ENCODE results near the gene GPBAR1. TPM values are rescaled to one million over a fixed set of nuclear protein-coding genes. Genes with fewer than 3 reads are reported as not detected.

Gene GPBAR1
- total and polyA plus RNA-seq, 5 donors from 2014 or later = 1.2 TPM; not detected in 4

DNA sequence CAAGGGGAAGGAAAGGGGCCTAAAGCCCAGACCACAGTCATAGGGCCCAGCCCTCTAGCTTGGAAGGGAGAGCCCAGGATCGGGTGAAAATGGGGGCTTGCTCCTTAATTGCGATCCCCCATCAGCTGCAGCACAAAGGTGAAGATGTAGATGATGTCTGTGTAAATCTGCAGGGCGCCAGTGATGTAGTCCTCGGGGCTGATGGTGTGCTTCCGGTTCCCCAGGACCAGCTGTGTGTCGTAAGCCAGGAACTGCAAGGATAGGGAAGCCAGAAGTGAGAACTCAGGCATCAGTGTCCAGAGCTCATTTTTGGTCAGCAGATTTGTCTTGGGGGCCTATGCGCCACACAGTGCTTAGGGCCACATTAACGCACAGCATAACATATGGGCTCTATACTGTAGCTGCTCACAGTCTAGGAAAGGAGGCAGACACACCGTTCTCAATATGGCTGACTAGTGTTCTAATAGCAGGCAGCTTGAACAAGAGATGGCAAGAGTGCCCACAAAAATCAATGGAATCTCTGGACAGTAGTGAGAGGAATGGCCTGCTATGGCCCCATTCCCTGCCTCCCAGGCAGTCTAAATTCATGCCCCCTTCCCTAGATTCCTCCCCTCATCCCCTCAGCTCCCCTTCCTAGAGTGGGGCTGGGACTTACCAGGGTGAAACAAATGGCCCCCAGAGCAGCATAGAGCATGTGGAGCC is 14.7 kb downstream of the GPBAR1 start:
- H3K27me3 Mint-ChIP-seq = no peaks in the 10 kb centered on the region
- H3K4me1 Mint-ChIP-seq = peaks cover 0 to 45% (median 26%) of the 10 kb centered on the region in 4 donors
- Histone ChIP-seq H3K36me3 (ENCODE audit: control insufficient read depth, insufficient read depth, low read length) (peaks cover 77% of the 10 kb centered on the region), H3K4me3 (ENCODE audit: low read depth, low read length) (no peak overlapping the region), H3K27ac (ENCODE audit: insufficient read depth, low read length, poor library complexity, severe bottlenecking) (no peak overlapping the region), H3K4me1 (ENCODE audit: control insufficient read depth, insufficient read depth, low read length, poor library complexity, severe bottlenecking) (peaks cover 30% of the 10 kb centered on the region), H3K27me3 (ENCODE audit: control insufficient read depth, insufficient read depth, low read length) (no peaks in the 10 kb centered on the region), H3K9me3 (ENCODE audit: control insufficient read depth in 2 of 2, low read length in 2 of 2) (no peaks in the 10 kb centered on the region)
- DNase-seq (no peak), ATAC-seq (ENCODE audit: low read depth in 2 of 2) (no peak)
- no peaks in the 10 kb centered on the region for H3K9me3 Mint-ChIP-seq
- H3K4me3 Mint-ChIP-seq = no peak overlapping the region
- peaks cover 39% of the 10 kb centered on the region for H3K36me3 Mint-ChIP-seq
- H3K27ac Mint-ChIP-seq = peak overlapping the region in 1 of 3 donors; percentile 44

DNA sequence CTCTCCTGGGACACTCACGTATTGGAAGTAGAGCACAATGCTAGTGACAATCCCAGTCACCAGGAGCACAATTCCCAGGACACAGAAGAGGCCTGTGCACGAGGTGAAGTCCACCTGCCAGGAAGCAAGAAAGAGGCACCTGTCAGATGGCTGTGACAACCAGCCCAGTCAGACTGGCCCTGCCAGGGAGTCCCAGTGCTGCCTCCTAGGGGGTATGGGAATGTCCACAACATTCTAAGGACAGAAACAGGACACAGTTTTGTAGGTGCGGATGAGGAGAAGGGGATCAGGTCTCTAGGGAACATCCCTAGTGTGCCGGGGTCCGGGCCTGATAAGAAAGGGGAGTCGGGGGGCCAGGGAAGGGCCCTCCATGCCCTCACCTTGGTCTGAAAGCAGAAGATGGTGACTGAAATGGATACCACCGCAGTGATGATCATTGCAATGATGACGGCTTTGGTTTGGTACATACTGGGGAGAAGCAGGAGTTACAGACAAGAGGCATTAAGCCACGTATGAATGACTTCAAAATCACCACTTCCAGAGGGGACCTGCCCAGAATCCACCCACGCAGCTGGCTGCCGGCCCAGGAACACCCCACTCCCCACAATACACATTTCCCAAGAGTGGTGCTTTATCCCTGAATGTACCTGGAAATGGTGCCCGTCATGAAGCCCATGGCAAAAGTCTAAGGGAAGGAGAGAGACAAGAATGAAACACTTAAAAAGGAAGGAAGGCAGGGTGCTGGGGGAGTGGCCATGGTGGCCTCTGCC is 16.4 kb downstream of the GPBAR1 start:
- Histone ChIP-seq H3K27ac (ENCODE audit: insufficient read depth, low read length, poor library complexity, severe bottlenecking) (no peak overlapping the region), H3K4me3 (ENCODE audit: low read depth, low read length) (no peak overlapping the region), H3K4me1 (ENCODE audit: control insufficient read depth, insufficient read depth, low read length, poor library complexity, severe bottlenecking) (peaks cover 14% of the 10 kb centered on the region), H3K9me3 (ENCODE audit: control insufficient read depth in 2 of 2, low read length in 2 of 2) (no peaks in the 10 kb centered on the region), H3K36me3 (ENCODE audit: control insufficient read depth, insufficient read depth, low read length) (peaks cover 85% of the 10 kb centered on the region), H3K27me3 (ENCODE audit: control insufficient read depth, insufficient read depth, low read length) (no peaks in the 10 kb centered on the region)
- Mint-ChIP-seq H3K36me3 (peaks cover 42% of the 10 kb centered on the region), H3K9me3 (no peaks in the 10 kb centered on the region), H3K27ac (peak overlapping the region in 2 of 3 donors; percentile 63 to 78), H3K4me1 (peaks cover 0 to 30% (median 14%) of the 10 kb centered on the region in 4 donors), H3K27me3 (no peaks in the 10 kb centered on the region), H3K4me3 (peak overlapping the region in 1 of 4 donors; percentile 58)
- DNase-seq = no peak
- ATAC-seq (ENCODE audit: low read depth in 2 of 2) = no peak

DNA sequence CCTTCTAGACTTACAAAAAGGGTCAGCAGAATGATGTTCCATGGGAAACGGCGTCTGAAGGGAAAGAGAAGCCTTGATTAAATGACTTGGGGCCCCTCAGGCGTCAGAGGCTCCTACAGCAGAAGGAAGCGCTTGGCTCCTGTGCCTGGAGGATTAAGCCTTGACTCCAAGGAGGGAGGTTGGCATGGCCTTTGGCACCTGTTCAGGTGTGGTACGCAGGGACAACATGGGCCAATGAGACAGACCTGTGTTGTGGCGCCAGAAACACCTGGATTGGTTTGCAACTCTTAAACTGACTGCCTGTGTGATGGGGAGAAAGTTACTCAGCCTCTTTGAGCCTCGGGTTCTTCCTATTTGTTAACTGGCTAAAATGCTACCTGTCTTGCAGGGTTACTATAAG is 17.1 kb downstream of the GPBAR1 start:
- Histone ChIP-seq H3K9me3 (ENCODE audit: control insufficient read depth in 2 of 2, low read length in 2 of 2) (no peaks in the 10 kb centered on the region), H3K4me3 (ENCODE audit: low read depth, low read length) (no peak overlapping the region), H3K27me3 (ENCODE audit: control insufficient read depth, insufficient read depth, low read length) (no peaks in the 10 kb centered on the region), H3K36me3 (ENCODE audit: control insufficient read depth, insufficient read depth, low read length) (peaks cover 90% of the 10 kb centered on the region), H3K4me1 (ENCODE audit: control insufficient read depth, insufficient read depth, low read length, poor library complexity, severe bottlenecking) (peaks cover 8% of the 10 kb centered on the region), H3K27ac (ENCODE audit: insufficient read depth, low read length, poor library complexity, severe bottlenecking) (peak overlapping the region; percentile 2)
- no peak overlapping the region for H3K4me3 Mint-ChIP-seq
- peaks cover 42% of the 10 kb centered on the region for H3K36me3 Mint-ChIP-seq
- H3K27ac Mint-ChIP-seq = peak overlapping the region; percentile 36 to 78 (median 52)
- peaks cover 0 to 25% (median 8%) of the 10 kb centered on the region in 4 donors for H3K4me1 Mint-ChIP-seq
- DNase-seq (no peak), ATAC-seq (ENCODE audit: low read depth in 2 of 2) (no peak)
- H3K27me3 Mint-ChIP-seq = no peaks in the 10 kb centered on the region
- no peaks in the 10 kb centered on the region for H3K9me3 Mint-ChIP-seq

DNA sequence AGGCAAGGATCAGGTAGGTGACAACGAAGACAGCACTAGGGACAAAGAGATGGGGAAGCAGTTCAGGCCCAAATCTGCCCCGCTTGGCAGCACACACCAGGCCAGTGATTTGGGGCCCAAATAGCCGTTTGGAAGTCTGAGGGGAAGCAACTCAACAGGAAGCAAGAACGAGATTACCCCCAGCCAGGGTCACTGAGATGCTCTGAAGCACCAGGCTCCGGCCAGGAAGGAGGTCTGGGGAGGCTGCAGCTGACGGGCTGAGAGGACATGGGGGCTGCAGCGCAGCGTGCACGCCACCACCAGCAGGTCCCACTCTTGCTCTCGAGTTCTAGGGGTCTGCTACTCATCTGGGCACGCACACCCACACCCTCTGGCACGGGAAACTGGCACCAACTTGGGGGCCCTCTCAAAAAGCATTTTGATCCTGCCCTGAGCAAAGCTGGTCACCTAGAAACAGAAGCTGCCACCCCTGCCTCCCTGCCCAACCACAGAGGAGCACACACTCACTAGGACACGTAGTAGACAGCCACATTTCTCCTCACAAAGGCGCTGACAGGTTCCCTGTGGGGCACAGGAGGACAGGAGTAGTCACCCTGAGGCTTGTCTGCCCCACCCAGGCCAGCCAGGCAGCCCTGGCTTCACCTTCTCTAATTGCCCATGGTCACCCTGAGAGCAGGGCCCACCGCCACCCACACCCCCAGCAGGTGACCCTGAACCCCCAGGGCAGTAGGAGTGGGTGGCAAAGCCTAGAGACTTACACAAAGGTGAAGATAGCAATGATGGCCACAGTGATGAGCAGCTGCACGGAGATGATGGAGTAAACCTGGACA is 17.9 kb downstream of the GPBAR1 start:
- Mint-ChIP-seq H3K4me3 (no peak overlapping the region), H3K36me3 (peaks cover 40% of the 10 kb centered on the region), H3K27ac (peak overlapping the region in 2 of 3 donors; percentile 12 to 36), H3K9me3 (no peaks in the 10 kb centered on the region), H3K4me1 (peaks cover 0 to 28% (median 8%) of the 10 kb centered on the region in 4 donors), H3K27me3 (no peaks in the 10 kb centered on the region)
- peak overlapping the region; percentile 2 for H3K27ac ChIP-seq (ENCODE audit: insufficient read depth, low read length, poor library complexity, severe bottlenecking)
- DNase-seq = no peak
- H3K9me3 ChIP-seq (ENCODE audit: control insufficient read depth in 2 of 2, low read length in 2 of 2) = no peaks in the 10 kb centered on the region
- no peak overlapping the region for H3K4me3 ChIP-seq (ENCODE audit: low read depth, low read length)
- H3K36me3 ChIP-seq (ENCODE audit: control insufficient read depth, insufficient read depth, low read length) = peaks cover 88% of the 10 kb centered on the region
- no peaks in the 10 kb centered on the region for H3K27me3 ChIP-seq (ENCODE audit: control insufficient read depth, insufficient read depth, low read length)
- no peak for ATAC-seq (ENCODE audit: low read depth in 2 of 2)
- H3K4me1 ChIP-seq (ENCODE audit: control insufficient read depth, insufficient read depth, low read length, poor library complexity, severe bottlenecking) = peaks cover 14% of the 10 kb centered on the region

DNA sequence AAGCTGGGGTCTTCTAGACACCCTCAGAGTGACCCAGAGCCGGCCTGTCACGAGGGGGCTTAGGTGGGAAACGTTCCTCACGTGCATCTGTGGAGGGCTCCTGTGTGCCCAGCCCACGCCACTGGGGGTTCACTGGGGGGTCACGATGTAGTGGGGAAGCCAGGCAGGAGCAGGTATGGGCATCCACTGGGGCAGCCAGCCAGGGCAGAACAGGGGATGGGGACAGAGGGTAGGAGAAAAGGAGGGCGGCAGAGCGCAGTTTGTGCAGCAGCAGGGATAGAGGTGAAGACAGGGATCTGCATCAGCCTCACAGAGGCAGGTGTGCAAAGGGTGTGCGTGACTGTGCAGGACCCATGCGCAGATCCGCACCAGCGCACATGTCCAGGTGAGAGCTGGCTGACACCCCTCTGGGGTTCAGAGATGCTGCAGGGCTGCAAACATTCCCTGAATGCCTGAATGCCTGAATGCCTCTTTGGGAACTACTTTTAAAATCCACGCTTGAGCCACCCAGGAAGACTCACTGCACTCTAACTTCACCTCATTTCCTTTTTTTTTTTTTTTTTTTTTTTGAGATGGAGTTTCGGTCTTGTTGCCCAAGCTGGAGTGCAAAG is 19.6 kb downstream of the GPBAR1 start:
- DNase-seq = no peak
- H3K9me3 ChIP-seq (ENCODE audit: control insufficient read depth in 2 of 2, low read length in 2 of 2) = no peaks in the 10 kb centered on the region
- no peak overlapping the region for H3K4me3 Mint-ChIP-seq
- no peak for ATAC-seq (ENCODE audit: low read depth in 2 of 2)
- H3K9me3 Mint-ChIP-seq = no peaks in the 10 kb centered on the region
- peaks cover 8 to 42% (median 14%) of the 10 kb centered on the region in 4 donors for H3K4me1 Mint-ChIP-seq
- H3K27ac Mint-ChIP-seq = peak overlapping the region in 2 of 3 donors; percentile 62 to 72
- H3K4me3 ChIP-seq (ENCODE audit: low read depth, low read length) = no peak overlapping the region
- no peaks in the 10 kb centered on the region for H3K27me3 ChIP-seq (ENCODE audit: control insufficient read depth, insufficient read depth, low read length)
- peaks cover 28% of the 10 kb centered on the region for H3K36me3 Mint-ChIP-seq
- H3K27me3 Mint-ChIP-seq = no peaks in the 10 kb centered on the region
- H3K27ac ChIP-seq (ENCODE audit: insufficient read depth, low read length, poor library complexity, severe bottlenecking) = peak overlapping the region; percentile 16
- H3K36me3 ChIP-seq (ENCODE audit: control insufficient read depth, insufficient read depth, low read length) = peaks cover 72% of the 10 kb centered on the region
- peaks cover 30% of the 10 kb centered on the region for H3K4me1 ChIP-seq (ENCODE audit: control insufficient read depth, insufficient read depth, low read length, poor library complexity, severe bottlenecking)

DNA sequence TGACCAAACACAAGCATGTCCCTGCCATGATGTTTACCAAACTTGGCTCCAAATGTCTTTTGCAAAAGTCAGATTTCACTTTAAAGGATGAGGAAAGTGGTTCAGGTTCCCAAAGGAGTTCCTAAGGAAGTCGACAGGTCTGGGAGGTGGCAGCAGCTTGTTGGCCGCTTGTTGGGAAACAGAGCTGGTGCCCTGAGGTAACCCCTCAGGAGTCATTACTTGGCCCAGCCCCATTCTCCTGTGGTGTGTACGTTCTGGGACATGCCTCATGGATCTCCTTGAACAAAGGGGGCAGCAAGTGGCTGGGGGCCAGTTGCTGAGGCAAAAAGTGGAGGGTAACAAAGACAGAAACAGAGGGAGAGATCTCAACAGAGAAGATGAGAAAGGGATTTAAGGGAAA is 20.6 kb downstream of the GPBAR1 start:
- peak overlapping the region in 1 of 4 donors; percentile 58 for H3K4me3 Mint-ChIP-seq
- peaks cover 24% of the 10 kb centered on the region for H3K36me3 Mint-ChIP-seq

More for the DNA sequence above, 20.6 kb downstream of the GPBAR1 start:
- Histone ChIP-seq H3K36me3 (ENCODE audit: control insufficient read depth, insufficient read depth, low read length) (peaks cover 61% of the 10 kb centered on the region), H3K27ac (ENCODE audit: insufficient read depth, low read length, poor library complexity, severe bottlenecking) (no peak overlapping the region), H3K4me3 (ENCODE audit: low read depth, low read length) (no peak overlapping the region), H3K9me3 (ENCODE audit: control insufficient read depth in 2 of 2, low read length in 2 of 2) (no peaks in the 10 kb centered on the region), H3K4me1 (ENCODE audit: control insufficient read depth, insufficient read depth, low read length, poor library complexity, severe bottlenecking) (peaks cover 37% of the 10 kb centered on the region), H3K27me3 (ENCODE audit: control insufficient read depth, insufficient read depth, low read length) (no peaks in the 10 kb centered on the region)
- H3K27ac Mint-ChIP-seq = peak overlapping the region; percentile 69 to 74 (median 73)
- no peak for ATAC-seq (ENCODE audit: low read depth in 2 of 2)
- H3K9me3 Mint-ChIP-seq = no peaks in the 10 kb centered on the region
- H3K4me1 Mint-ChIP-seq = peaks cover 16 to 52% (median 23%) of the 10 kb centered on the region in 4 donors
- no peak for DNase-seq
- H3K27me3 Mint-ChIP-seq = no peaks in the 10 kb centered on the region

Data from CD4-positive, CD25-positive, alpha-beta regulatory T cell (primary cell).